CD4-positive, alpha-beta T cell treated with Interleukin-6 at 100 ng/mL for 8 hours (primary cell): ENCODE data around the gene LDAH.

Source experiments
- DNase-seq: peaks from one replicate; pipeline ENCODE4 v3.0.0-alpha.2; 2020; ENCODE audit warnings: mixed read lengths, low spot score

LDAH gene

DNA sequence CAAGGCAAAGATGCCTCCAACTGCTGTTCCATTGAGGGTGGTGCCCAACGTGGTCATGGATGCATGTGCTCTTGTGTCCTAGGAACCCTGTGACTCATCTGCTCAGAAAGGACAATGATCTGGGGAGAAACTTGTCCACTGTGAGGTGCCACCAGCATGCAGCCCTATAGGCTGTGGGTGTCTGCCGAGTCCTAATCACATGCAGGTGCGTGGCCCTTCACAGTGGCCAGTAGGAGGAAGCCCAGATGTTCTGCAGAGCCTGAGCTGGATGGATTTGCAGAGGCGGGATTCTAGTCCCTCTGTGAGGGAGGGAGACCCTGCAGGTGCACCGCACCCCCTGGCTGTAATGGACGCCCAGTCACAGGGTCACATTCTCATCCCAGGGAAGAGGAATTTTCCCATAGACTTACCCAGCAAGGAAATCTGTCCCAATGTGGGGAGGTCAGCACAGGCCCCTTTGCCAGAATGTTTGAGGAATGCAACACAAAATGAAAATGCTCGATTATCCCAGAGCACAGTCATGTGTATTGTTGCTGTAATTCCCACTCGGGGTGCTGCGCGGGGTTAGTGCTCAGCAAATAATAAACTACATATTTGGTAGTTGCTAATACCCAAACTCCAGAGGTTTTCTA lies 142.0 kb downstream of the LDAH start:
- no peak for DNase-seq

DNA sequence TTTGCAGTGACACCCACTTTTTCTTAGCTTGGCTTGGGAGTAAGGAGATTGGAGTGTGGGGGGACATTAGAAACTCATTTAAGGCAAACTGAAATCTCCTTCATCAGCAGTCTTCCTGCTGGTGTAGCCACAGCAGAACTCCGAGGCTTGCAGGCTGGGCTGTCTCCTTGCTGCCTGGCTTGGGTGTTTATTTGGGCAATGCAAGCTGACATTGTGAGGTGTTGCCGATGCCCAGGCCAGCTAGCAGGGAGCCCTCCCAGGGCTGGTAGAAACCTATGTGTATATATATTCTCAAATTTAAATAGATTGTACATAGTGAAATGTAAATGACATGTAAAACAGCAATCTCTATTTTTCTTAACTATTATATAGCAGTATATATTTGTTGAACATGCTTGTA lies 144.1 kb downstream of the LDAH start:
- DNase-seq, result no peak

DNA sequence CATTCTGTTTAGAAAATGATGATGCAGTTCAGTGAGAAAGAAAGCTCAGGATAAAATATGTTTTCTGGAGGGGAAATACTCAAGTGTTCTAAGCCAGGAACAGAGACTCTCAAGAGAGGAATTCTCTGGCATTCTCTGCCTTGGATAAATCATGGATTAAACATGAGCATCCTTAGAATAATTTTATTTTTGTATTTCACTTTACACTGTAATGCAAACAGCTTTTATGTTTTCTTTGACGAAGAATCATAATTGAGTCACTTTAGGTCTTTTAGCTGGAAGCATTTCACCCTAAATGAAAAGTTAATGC lies 144.9 kb downstream of the LDAH start:
- no peak for DNase-seq

DNA sequence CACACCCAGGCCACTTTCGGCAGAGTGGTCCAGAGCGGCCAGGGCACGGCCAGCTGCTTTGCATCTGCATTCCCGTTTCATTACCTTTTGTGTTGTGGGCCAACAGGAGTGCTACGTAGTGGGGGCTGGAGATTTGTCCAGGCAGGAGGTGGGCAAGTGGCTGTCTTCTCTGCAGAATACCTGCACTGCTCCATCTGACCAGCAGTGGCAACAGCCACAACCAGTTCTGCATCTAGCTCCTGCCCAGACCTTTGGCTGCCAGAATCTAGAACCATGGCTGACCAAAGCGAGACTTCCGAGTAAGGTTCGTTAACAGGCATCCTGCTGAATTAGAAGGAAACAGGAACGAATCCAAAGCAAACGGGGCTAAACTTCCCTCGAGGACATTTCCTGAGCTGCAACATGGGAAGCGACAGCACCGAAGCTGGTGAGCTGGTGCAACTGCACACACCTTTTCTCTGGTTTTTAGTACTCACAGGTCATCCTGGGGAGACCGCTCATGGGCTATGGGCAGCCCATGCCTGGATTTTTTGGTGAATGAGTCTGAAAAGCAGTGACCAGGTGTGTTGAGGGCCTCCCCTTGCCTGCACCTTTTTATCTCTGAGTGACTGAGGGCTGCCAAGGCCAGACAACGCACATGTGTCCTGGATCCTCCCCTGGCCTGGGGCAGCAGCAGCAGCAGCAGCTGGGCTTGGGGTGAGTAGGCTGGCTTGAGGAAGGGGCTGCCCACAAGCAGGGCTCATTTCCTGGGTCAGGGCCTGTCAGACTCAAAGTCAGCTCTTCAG lies 145.4 kb downstream of the LDAH start:
- no peak for DNase-seq

DNA sequence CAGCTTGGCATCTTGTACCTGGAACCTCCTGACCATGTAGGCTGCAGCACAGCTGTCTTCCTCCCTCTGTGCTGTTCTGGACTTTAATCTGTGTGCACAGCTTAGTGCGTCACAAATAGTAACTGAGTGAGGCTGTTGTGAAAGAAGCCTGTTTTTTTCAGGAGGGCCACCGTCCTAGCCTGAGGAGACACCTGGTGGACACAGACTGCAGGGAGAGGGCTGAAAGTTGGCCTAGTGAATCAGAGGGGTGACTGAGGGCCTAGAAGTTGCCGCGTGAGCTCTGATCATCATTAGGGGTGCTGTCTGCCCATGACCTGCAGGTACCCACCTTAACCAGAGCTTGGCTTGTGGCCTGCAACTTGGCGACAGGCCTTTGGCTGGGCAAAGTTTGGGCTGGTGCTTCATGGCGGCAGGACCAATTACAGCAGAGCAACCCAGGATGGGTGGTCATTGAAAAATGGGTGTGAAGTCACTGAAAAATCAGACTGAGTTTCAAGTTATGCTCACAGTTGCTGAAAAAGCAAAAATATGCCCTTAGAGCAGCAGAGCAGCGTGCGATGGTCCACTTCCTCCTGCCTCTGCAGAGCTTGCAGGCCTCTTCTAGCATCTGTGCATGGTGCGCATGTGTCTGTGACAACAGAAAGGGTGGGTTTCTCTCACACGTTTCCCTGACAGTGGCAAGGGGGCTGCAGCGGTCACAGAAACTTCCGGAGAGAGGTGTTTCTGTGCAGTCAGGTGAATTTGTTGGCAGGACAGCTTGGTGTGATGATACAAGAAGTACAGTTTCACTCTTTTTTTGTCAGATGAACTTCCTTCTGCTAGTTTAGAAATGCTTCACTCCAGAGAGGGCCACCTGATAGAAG lies 146.3 kb downstream of the LDAH start:
- no peak for DNase-seq

DNA sequence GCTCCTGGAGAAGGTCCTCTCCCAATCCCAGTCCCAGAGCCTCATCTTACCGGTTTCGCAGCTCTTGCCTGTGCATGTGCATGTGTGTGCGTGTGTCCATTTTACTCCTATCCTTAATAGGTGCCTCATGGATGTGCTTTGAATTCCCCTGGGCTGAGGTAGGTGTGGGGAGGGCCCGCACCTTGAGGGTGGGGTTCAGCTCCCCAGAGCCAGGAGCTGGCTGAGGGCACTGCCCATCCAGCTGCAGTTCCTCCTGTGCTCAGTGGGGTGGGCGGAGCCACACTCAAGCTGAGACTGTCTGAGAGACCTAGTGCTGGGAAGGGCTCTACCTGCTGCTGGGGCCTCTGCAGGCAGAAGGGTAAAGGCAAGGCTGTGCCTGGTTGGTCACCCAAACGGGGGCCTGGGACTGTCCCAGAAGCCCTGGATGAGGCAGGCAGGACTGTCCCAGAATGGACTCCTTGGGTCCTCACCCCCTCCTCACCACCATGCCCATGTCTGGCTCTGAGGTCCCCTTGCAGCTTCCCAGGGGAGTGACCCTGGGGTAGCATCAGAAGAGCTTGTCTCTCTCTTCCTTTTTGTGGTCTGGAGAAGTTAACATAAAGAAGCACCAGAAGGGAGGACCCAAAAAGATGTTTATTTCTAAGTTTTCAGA lies 147.1 kb downstream of the LDAH start:
- DNase-seq, result no peak

DNA sequence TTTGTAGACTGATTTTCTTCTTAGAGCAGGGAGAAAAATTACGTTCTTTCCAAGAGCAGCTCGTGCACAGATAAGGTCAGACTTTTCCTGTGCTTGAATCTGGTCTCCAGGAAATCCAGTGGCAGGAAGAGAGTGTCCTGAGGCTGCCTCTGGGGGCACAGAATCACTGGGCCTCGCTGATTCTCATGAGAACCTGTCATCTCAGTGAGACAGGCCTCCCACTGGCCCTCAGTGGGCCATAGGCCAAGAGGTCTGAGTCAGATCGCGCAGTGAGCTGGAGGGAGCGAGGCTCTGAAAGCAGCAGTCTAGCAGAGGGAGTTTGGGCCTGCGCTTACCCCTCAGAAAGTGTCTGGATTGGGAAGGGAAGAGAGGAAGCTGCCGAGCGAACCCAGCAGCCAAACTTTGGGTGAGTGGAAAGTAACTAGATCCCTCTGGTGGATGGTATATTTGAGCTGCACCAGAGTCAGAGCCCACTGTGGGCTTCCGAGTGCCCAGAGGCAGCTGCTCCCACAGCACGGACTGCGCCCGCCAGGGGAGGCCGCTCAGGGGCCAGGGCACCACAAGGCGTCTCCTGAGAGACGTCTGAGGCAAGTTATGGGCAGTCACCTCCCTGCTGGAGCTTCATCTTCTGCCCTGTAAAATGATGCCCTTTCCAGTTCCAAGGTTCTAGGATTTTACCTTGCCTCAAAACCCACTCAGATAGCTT lies 147.8 kb downstream of the LDAH start:
- no peak for DNase-seq

DNA sequence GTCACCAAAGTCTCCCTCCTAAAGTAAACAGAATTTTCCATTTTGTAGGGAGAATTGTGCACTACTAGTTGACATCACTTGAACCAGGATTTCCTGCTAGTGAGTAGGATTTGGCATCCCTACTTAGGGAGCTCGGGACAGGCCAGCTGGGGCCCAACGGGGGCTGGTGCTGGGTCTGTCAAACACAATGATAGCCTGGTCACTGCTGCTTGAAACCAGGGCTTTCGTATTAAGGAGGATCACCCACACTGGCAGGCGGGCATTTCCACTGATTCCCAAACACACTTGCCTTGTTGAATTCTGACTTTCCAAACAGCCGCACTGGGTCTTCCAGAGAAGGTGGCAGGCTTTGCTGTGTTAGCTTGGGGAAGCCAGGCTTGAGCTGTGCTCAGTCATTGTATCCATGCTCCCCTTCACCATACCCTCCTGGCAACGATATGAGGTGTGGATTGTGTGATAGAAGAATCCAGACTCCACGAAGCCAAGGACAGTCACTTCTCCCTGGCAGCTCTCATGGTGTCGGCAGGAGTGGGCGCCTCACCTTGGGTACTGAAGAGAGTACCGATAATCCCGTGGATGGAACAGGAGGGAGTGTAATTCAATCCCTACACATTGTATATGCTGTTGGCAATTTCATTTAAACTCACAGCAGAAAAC lies 148.5 kb downstream of the LDAH start:
- no peak for DNase-seq

DNA sequence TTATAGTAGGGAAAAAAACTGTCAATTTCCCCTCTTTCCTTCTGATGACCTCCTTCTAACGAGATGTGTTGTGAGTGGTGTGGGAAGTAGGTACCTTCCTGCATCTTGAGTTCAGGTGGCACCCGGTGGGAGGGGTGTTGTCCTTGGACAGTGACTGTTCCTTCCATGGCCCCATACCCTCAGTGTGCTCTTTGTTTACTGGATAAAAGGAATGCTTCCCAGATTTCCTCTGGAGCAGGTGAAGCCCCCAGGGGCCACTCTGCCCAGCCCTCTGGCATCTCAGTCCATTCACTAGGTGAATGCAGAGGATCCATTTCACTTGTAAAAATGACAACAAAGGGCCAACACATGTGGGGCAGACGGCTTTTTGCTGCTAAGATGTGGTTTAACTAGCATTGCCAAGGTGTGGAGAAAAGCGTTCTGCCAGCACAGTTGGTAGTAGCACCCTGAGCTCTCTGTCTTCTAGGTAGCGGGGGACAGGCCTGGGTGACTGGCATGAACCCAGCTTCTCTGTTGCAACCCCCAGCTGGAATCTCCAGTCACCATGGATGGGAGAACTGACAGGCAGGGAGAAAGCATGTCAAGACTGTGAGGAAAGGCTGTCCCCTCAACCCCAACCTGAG lies 149.1 kb downstream of the LDAH start:
- DNase-seq, result no peak

DNA sequence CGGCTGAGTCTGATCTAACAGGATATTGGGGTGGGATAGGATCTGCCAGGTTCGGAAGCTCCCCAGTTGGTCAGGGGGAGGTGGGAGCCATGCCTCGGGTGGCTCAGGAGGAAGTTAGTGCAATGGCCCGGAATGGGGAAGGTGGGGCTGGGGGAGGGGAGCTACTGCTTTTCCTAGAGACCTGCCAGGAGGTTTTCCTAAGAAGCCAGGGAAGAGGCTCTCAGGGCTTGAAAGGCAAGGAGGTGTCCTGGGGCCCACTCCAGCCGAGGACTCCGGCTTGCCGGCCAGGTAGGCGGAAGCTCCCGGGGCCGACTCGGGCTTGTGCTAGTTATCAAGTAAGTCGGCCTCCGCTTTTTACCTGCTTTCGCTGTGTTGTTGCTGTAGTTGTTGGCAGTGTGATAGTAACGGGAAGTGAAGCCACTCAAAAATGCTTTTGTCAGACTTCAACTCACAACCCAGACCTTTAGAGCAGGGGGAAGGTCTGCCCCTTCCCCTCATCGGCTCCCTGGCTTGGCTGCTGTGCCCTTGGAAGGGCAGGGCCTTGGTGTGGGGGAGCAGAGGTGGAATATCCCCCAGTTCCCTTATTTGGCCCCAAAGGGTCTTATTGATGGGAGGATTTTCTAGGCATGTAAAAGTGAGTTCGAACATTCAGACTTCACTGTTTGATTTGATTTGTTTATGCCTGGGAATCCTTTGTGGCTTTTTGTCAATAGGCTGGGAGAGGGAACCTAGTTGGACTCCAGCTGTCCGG lies 150.5 kb downstream of the LDAH start:
- DNase-seq, result no peak

DNA sequence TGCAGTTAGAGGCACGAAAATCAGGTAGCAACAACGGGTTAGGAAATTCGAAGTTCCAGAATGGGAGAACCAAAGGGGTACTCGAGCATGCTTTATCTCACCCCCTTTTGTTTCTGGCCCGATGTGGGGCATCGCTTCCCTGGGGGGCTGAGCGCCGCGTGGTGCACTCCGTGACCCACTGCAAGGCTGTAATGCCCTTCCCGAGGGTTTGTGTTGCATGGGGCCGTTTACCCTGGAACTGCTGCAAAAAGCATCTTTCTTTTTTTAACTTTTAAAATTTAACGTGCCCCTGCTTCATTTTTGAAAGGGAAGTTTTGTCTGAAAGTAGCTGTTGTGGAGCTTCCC lies 151.2 kb downstream of the LDAH start:
- no peak for DNase-seq

DNA sequence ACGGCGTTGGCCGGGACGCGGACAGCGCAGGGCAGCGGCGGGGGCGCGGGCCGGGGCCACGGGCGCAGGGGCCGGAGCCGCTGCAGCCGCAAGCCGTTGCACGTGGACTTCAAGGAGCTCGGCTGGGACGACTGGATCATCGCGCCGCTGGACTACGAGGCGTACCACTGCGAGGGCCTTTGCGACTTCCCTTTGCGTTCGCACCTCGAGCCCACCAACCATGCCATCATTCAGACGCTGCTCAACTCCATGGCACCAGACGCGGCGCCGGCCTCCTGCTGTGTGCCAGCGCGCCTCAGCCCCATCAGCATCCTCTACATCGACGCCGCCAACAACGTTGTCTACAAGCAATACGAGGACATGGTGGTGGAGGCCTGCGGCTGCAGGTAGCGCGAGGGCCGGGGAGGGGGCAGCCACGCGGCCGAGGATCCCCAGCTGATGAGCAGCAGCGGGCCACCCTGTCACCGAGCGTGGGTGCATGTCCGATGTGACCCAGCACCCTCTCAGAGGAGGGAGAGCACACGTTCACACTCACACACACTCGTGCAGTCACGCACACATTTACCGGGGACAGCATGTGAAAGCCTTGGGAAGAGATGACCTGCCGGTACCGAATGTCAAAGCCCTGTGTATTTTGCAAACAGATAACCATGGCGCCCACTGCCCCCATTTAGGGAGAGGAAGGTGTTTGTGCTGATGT lies 151.7 kb downstream of the LDAH start:
- no peak for DNase-seq

DNA sequence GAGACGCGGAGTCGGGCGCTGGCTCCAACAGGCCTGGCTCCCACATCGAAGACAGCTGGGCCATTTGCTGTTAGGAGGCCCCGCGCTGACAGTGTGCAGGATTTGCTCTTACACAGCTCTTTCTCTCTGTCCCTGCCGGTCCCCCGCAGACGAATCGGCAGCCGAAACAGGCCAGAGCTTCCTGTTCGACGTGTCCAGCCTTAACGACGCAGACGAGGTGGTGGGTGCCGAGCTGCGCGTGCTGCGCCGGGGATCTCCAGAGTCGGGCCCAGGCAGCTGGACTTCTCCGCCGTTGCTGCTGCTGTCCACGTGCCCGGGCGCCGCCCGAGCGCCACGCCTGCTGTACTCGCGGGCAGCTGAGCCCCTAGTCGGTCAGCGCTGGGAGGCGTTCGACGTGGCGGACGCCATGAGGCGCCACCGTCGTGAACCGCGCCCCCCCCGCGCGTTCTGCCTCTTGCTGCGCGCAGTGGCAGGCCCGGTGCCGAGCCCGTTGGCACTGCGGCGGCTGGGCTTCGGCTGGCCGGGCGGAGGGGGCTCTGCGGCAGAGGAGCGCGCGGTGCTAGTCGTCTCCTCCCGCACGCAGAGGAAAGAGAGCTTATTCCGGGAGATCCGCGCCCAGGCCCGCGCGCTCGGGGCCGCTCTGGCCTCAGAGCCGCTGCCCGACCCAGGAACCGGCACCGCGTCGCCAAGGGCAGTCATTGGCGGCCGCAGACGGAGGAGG lies 152.4 kb downstream of the LDAH start:
- no peak for DNase-seq

DNA sequence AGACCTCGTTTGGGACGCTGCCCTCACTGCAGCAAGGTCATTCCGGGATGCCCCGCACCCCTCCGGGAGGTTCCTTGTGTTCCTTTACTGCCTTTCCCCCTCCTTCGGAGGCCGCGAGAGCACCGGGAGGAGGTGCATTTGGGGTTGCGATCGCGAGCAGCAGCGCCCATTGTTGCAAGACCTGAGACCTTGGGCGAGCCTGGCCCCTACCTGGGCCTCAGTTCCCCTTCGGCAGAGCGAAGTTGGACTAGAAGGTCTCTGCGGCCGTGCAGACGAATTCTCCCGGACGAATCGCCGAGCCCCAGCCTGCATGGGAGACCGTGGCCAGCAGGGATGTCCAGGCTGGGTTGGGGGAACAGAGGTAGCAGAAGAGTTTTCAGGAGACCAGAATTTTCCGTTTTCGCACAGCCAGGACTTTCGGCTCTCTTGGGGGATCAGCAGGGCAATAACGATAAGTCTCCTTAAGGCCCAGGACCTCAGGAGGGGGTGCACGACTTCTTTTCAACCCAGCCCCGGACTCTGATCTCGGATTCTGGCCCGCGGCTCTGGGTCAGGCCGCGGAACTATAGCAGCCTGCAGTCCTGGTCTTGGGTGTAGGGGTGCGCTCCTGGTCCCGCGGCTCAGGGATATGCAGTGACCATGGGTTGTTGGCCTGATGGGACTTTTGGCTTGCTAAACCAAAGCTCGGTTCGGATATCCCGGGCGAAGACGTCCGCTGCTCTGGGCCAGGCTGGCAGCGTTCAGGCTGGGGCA lies 153.2 kb downstream of the LDAH start:
- DNase-seq, result no peak

DNA sequence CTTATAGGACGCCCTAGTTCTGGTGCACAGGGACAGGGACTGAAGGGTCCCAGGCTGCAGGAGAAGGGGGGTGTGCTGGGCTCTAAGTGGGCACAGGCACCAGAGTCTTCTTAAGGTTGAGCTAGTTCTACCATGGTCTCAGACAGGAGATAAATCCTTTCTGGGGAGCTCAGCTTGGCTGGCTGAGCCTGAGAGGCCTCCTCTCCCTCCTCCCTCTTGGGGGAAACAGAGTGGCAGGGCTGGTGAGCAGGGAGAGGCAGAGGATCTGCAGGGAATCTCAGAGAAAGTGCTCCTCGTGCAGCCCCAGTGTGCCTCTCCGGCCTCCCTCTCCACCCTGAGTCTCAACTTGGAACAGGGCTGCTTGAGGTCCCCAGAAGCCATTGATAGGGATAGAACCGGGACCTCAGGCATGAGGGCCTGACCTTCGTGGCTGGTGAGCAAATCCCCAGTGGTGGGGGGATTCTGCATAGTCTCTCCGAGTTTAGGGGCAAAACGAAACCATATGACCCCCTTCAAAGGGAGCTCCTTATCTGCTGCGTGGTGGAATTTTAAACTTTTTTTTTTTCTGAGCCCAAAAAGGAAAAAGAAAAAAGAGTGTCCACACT lies 153.9 kb downstream of the LDAH start:
- DNase-seq, result no peak

DNA sequence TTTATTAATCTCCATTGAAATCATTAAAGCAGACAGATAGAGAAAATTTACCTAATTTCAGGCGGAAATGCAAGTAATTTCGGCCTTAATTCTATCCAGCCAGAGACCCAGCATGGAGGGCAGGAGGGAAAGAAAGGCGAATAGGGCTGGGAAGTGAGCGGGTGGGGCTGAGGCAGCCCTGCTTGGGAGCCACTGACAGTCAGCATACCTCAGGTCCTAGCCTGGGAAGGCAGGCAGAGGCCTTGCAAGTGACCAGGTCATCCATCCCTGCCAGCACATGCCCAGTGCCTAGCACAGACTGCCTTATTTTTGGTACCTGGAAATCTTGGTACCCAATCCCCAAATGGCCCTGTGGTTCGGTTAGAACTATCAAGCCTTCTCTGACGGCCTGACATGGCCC lies 154.4 kb downstream of the LDAH start:
- DNase-seq, result no peak

DNA sequence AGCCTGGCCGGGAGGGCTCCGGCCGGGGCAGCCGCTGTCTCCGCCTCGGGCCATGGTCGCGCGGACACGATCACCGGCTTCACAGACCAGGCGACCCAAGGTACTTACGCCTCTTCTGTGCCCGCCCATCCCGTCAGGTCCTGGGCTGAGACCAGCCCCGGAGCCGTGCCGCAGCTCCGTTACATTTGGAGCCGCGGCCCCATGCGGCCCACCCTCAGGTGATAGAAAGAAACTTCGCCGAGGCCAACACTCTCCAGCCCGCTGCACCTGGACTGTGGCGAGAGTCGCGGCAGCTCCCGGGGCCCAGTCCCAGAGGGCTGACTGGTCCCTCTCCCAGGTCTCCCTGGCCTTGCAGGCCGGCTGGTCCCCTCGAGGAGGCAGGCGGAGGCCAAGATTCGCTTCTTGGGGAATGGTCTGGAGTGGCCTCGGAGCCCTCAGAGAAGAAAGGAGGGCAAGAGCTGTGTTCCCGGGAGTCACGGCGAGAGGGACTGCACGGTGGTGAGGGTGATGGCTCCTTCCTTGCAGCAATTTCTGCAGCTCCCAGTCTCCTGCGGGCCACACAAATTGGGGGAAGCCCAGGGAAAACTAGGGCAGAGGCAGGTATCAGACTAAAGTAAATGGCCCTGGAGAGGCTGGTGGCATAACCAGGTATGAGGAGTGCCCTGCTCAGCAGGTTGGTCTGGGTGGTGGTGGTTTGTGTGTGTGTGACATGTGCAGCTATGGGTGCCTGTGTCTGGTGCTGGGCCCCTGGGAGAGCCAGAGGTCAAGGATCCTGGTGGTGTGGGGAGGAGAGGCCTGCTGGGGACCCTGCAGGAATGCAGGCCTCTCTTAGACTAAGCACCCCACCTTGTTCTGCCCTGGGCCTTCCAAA lies 155.1 kb downstream of the LDAH start:
- no peak for DNase-seq
